ENCODE measurements around the gene AEN.
"Not testable (repeated sequence)": the region's sequence is repeated elsewhere in the genome, so short reads cannot be mapped to it uniquely, and the experiment has no call there.

The AEN gene

GRCh38 chr15:88632797-88633196 is 11.7 kb downstream of the AEN start:
- H3K27ac ChIP-seq (ENCODE audit: low read depth, low read length); H3K4me3 ChIP-seq (ENCODE audit: low read depth, low read length); H2AFZ ChIP-seq (ENCODE audit: low read length, unreplicated experiment); H3K27me3 ChIP-seq (ENCODE audit: insufficient read depth, low read length): not testable (repeated sequence)
- Histone ChIP-seq H3K79me2 (ENCODE audit: control insufficient read depth, insufficient read depth, low read length, unreplicated experiment) (peaks cover 20% of the 10 kb centered on the region), H3K36me3 (ENCODE audit: insufficient read depth, low read length) (peaks cover 22% of the 10 kb centered on the region), H3K4me1 (ENCODE audit: control insufficient read depth, insufficient read depth, low read length, unreplicated experiment) (peaks cover 34% of the 10 kb centered on the region)

GRCh38 chr15:88634449-88634848 is 13.3 kb downstream of the AEN start:
- H3K27me3 ChIP-seq (ENCODE audit: insufficient read depth, low read length): no peaks in the 10 kb centered on the region
- H2AFZ ChIP-seq (ENCODE audit: low read length, unreplicated experiment): no peak overlapping the region
- H3K27ac ChIP-seq (ENCODE audit: low read depth, low read length): no peak overlapping the region
- peaks cover 5% of the 10 kb centered on the region for H3K79me2 ChIP-seq (ENCODE audit: control insufficient read depth, insufficient read depth, low read length, unreplicated experiment)
- peaks cover 9% of the 10 kb centered on the region for H3K36me3 ChIP-seq (ENCODE audit: insufficient read depth, low read length)
- no peak overlapping the region for H3K4me3 ChIP-seq (ENCODE audit: low read depth, low read length)
- H3K4me1 ChIP-seq (ENCODE audit: control insufficient read depth, insufficient read depth, low read length, unreplicated experiment): peaks cover 36% of the 10 kb centered on the region

- peaks cover 7% of the 10 kb centered on the region for H3K79me2 ChIP-seq (ENCODE audit: control insufficient read depth, insufficient read depth, low read length, unreplicated experiment)
- no peak overlapping the region for H2AFZ ChIP-seq (ENCODE audit: low read length, unreplicated experiment)
- H3K27ac ChIP-seq (ENCODE audit: low read depth, low read length): no peak overlapping the region
- peaks cover 5% of the 10 kb centered on the region for H3K36me3 ChIP-seq (ENCODE audit: insufficient read depth, low read length)
- no peaks in the 10 kb centered on the region for H3K27me3 ChIP-seq (ENCODE audit: insufficient read depth, low read length)
- no peak overlapping the region for H3K4me3 ChIP-seq (ENCODE audit: low read depth, low read length)
- peaks cover 36% of the 10 kb centered on the region for H3K4me1 ChIP-seq (ENCODE audit: control insufficient read depth, insufficient read depth, low read length, unreplicated experiment)
Observed at GRCh38 chr15:88635318-88635717, 14.2 kb downstream of the AEN start.

- Histone ChIP-seq H3K27me3 (ENCODE audit: insufficient read depth, low read length) (no peaks in the 10 kb centered on the region), H3K36me3 (ENCODE audit: insufficient read depth, low read length) (peaks cover 5% of the 10 kb centered on the region), H3K4me1 (ENCODE audit: control insufficient read depth, insufficient read depth, low read length, unreplicated experiment) (peaks cover 32% of the 10 kb centered on the region), H2AFZ (ENCODE audit: low read length, unreplicated experiment) (no peak overlapping the region), H3K4me3 (ENCODE audit: low read depth, low read length) (no peak overlapping the region), H3K79me2 (ENCODE audit: control insufficient read depth, insufficient read depth, low read length, unreplicated experiment) (peaks cover 7% of the 10 kb centered on the region), H3K27ac (ENCODE audit: low read depth, low read length) (peak overlapping the region; percentile 1; the same call in 1 of the 2 replicates)
Observed at GRCh38 chr15:88636050-88636449, 14.9 kb downstream of the AEN start.

- Histone ChIP-seq H3K4me1 (ENCODE audit: control insufficient read depth, insufficient read depth, low read length, unreplicated experiment) (peaks cover 29% of the 10 kb centered on the region), H3K36me3 (ENCODE audit: insufficient read depth, low read length) (peaks cover under 1% of the 10 kb centered on the region; the same call in 1 of the 2 replicates), H3K79me2 (ENCODE audit: control insufficient read depth, insufficient read depth, low read length, unreplicated experiment) (peaks cover 7% of the 10 kb centered on the region), H3K27ac (ENCODE audit: low read depth, low read length) (peak overlapping the region; percentile 98), H3K27me3 (ENCODE audit: insufficient read depth, low read length) (no peaks in the 10 kb centered on the region), H3K4me3 (ENCODE audit: low read depth, low read length) (no peak overlapping the region), H2AFZ (ENCODE audit: low read length, unreplicated experiment) (no peak overlapping the region)
Observed at GRCh38 chr15:88636654-88637053, 15.5 kb downstream of the AEN start.

DNA sequence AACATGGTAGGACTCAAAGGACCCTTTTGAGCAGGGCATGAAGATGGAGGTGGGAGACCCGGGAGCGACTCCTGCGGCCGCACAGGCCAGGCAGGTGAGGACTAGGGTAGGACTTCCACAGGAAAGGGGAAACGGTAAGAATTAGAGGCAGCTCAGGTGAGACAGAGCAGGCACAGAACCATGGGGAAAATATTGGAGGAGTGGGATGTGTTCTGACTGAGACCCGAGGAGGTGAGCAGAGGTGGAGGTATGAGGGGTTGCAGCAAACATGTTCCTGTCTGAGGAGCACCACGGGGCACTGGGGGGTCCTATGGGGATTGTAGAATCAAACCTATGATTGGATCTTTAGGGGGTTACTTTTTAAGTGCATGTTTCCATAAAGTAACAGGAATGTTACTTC is 16.3 kb downstream of the AEN start:
- H3K79me2 ChIP-seq (ENCODE audit: control insufficient read depth, insufficient read depth, low read length, unreplicated experiment): peaks cover 7% of the 10 kb centered on the region
- H3K27ac ChIP-seq (ENCODE audit: low read depth, low read length): peak overlapping the region; percentile 98

DNA sequence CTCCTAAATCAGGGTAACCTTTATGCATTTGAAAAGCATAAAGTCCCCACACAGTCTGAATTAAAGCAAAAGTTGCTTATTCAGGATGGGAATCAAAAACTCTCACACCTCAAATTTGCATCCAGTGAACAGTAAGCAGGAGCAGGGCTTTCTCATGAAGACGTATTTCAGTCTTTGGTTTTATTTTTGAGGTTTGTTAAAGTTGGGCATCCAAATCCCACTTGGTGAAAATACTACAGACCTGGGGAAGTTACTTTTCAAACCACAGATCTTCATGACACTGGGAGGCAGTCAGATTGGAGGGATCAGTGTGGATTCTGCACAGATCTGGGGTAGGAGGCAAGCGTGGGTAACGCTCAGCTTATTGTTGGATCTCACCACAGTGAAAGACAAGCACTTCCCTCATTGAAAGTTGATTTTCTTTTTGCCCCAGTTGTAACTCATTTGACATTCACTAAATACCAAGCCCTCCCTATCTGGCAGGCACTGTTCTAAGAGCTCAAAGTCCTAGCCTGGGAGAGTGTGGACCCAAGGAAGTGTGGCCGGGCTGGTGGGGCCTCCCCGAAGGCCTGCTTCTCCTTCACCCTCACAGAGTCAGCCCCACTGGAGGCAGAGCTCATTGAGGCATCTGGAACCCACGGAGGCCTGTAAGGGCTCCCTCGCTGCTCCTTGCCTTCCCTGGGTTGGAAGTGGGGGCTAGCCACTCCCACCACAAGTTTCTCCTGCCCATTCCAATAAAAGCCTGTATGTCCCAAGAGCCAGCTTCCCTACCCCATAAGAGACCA is 16.9 kb downstream of the AEN start:
- Histone ChIP-seq H3K79me2 (ENCODE audit: control insufficient read depth, insufficient read depth, low read length, unreplicated experiment) (peaks cover 7% of the 10 kb centered on the region), H3K27me3 (ENCODE audit: insufficient read depth, low read length) (no peaks in the 10 kb centered on the region), H3K4me1 (ENCODE audit: control insufficient read depth, insufficient read depth, low read length, unreplicated experiment) (peaks cover 29% of the 10 kb centered on the region), H3K4me3 (ENCODE audit: low read depth, low read length) (peak overlapping the region; percentile 74), H2AFZ (ENCODE audit: low read length, unreplicated experiment) (no peak overlapping the region), H3K27ac (ENCODE audit: low read depth, low read length) (peak overlapping the region; percentile 98), H3K36me3 (ENCODE audit: insufficient read depth, low read length) (no peaks in the 10 kb centered on the region)

More for the DNA sequence above, 16.3 kb downstream of the AEN start:
- no peaks in the 10 kb centered on the region for H3K27me3 ChIP-seq (ENCODE audit: insufficient read depth, low read length)
- no peaks in the 10 kb centered on the region for H3K36me3 ChIP-seq (ENCODE audit: insufficient read depth, low read length)
- H3K4me1 ChIP-seq (ENCODE audit: control insufficient read depth, insufficient read depth, low read length, unreplicated experiment): peaks cover 29% of the 10 kb centered on the region
- H3K4me3 ChIP-seq (ENCODE audit: low read depth, low read length): no peak overlapping the region
- no peak overlapping the region for H2AFZ ChIP-seq (ENCODE audit: low read length, unreplicated experiment)

DNA sequence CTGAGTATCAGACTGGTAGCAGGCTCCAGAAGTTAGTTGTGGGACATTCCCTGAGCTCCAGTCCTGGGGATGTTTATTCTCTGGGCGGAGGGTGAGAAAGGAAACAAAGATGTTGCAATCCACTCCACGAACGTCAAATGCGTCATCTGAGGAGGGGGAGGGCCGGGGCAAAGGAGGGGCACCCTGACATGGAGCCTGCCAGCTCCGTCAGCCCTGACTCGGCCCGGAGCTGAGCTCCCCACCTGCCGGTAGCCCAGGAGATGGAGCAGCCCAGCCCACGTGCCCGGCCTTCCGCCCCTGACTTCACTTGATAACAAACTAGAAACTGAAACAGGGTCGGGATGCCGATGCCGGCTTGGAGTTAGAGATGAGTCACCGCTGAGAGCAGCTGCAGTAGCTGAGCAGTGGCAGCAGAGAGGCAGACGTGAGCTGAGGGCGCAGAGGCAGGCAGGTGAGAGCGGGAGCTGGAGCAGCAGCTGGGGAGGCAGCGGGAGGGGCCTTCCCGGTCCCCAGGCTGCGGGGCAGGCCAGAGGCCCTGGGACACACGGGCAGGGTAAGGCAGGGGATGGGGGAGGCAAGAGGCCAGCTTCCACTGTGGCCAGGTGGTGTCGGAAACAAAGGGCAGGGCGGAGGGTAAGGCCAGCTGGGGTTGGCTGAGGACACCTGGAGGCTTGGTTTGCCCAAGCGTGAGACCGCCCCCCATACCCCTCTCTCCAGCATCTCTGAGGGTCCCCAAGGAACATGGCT is 17.7 kb downstream of the AEN start, which contains the start of gene ISG20:
Gene ISG20, plus strand, starts transcription at position 391 of the 747 bp plus-strand sequence. Its CDS starts 351 bp downstream, at position 742.
- H3K4me1 ChIP-seq (ENCODE audit: control insufficient read depth, insufficient read depth, low read length, unreplicated experiment): peaks cover 29% of the 10 kb centered on the region
- H2AFZ ChIP-seq (ENCODE audit: low read length, unreplicated experiment): no peak within 1 kb of the TSS
- H3K36me3 ChIP-seq (ENCODE audit: insufficient read depth, low read length): no peaks in the 10 kb centered on the region
- peak within 1 kb of the TSS; percentile 98 for H3K27ac ChIP-seq (ENCODE audit: low read depth, low read length)
- H3K4me3 ChIP-seq (ENCODE audit: low read depth, low read length): peak within 1 kb of the TSS; percentile 74
- no peaks in the 10 kb centered on the region for H3K27me3 ChIP-seq (ENCODE audit: insufficient read depth, low read length)
- H3K79me2 ChIP-seq (ENCODE audit: control insufficient read depth, insufficient read depth, low read length, unreplicated experiment): peaks cover 7% of the 10 kb centered on the region

GRCh38 chr15:88641959-88642452 is 20.9 kb downstream of the AEN start:
- Histone ChIP-seq H3K27ac (ENCODE audit: low read depth, low read length) (no peak overlapping the region), H3K4me1 (ENCODE audit: control insufficient read depth, insufficient read depth, low read length, unreplicated experiment) (peaks cover 29% of the 10 kb centered on the region), H3K79me2 (ENCODE audit: control insufficient read depth, insufficient read depth, low read length, unreplicated experiment) (peaks cover 7% of the 10 kb centered on the region), H3K27me3 (ENCODE audit: insufficient read depth, low read length) (no peaks in the 10 kb centered on the region), H2AFZ (ENCODE audit: low read length, unreplicated experiment) (no peak overlapping the region), H3K36me3 (ENCODE audit: insufficient read depth, low read length) (no peaks in the 10 kb centered on the region), H3K4me3 (ENCODE audit: low read depth, low read length) (no peak overlapping the region)

DNA sequence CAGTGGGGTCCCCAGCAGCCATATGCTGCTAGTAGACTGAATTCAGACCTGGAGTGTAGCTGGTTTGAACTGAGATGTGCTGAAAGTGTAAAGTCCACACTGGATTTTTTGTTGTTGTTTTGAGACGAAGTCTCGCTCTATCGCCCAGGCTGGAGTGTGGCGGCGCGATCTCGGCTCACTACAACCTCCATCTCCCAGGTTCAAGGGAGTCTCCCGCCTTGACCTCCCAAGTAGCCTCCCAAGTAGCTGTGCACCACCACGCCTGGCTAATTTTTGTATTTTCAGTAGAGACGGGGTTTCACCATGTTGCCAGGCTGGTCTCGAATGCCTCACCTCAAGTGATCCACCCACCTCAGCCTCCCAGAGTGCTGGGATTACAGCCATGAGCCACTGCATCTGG is 21.4 kb downstream of the AEN start:
- H3K27me3 ChIP-seq (ENCODE audit: insufficient read depth, low read length); H2AFZ ChIP-seq (ENCODE audit: low read length, unreplicated experiment); H3K4me3 ChIP-seq (ENCODE audit: low read depth, low read length); H3K36me3 ChIP-seq (ENCODE audit: insufficient read depth, low read length); H3K27ac ChIP-seq (ENCODE audit: low read depth, low read length); H3K79me2 ChIP-seq (ENCODE audit: control insufficient read depth, insufficient read depth, low read length, unreplicated experiment): not testable (repeated sequence)
- H3K4me1 ChIP-seq (ENCODE audit: control insufficient read depth, insufficient read depth, low read length, unreplicated experiment): peaks cover 27% of the 10 kb centered on the region
